K562 (cell line): ENCODE results near the gene YY1AP1. TPM values are rescaled to one million over a fixed set of nuclear protein-coding genes. Genes with fewer than 3 reads are reported as not detected.

ENCODE experiments used
- ARID2 ChIP-seq: fragments of 450-650 bp; IDR thresholded peaks from 2 replicates; pipeline ENCODE4 v1.6.1; 2017; ENCODE audit warnings: antibody characterized with exemption, mild to moderate bottlenecking
- BACH1 ChIP-seq: fragments of 200-800 bp; sonication (Bioruptor generic); IDR thresholded peaks from 2 replicates; pipeline ENCODE4 v1.6.1; 2016; ENCODE audit warnings: missing genetic modification characterization, missing compliant biosample characterization
- CBFA2T3 ChIP-seq: fragments of 450-650 bp; IDR thresholded peaks from 2 replicates; pipeline ENCODE4 v1.6.1; 2017
- CHAMP1 ChIP-seq: fragments of 450-650 bp; IDR thresholded peaks from 2 replicates; pipeline ENCODE4 v1.6.1; 2016; ENCODE audit warnings: mild to moderate bottlenecking
- E2F1 ChIP-seq: sonication (generic); formaldehyde crosslinking; IDR thresholded peaks from 2 replicates; pipeline ENCODE4 v1.8.1; 2023; ENCODE audit warnings: mild to moderate bottlenecking, missing genetic modification reagents, moderate library complexity
- FIP1L1 ChIP-seq: fragments of 200-400 bp; formaldehyde crosslinking; IDR thresholded peaks from 2 replicates; pipeline ENCODE4 v1.6.1; 2018; ENCODE audit warnings: mild to moderate bottlenecking, low read depth, low read length; ENCODE audit not compliant: poor library complexity, severe bottlenecking
- GABPA ChIP-seq: fragments of 200-800 bp; sonication (Bioruptor generic); conservative IDR thresholded peaks from 2 replicates; pipeline ENCODE4 v1.6.1; 2016; ENCODE audit warnings: low read depth, missing genetic modification characterization, missing compliant biosample characterization
- GABPB2 ChIP-seq: fragments of 250-450 bp; sonication (Bioruptor Pico); conservative IDR thresholded peaks from 2 replicates; pipeline ENCODE4 v1.5.1; 2021; ENCODE audit warnings: mild to moderate bottlenecking
- ILK ChIP-seq: fragments of 450-650 bp; IDR thresholded peaks from 2 replicates; pipeline ENCODE4 v1.6.1; 2016; ENCODE audit warnings: missing genetic modification characterization, low read depth, mild to moderate bottlenecking, missing compliant biosample characterization, moderate library complexity, borderline replicate concordance
- NBN ChIP-seq: fragments of 450-650 bp; IDR thresholded peaks from 2 replicates; pipeline ENCODE4 v1.6.1; 2016; ENCODE audit warnings: low read depth, mild to moderate bottlenecking
- NR4A1 ChIP-seq, 2 experiments: fragments of 250-450 bp in 1 of 2; fragments of 450-650 bp in 1 of 2; sonication (Bioruptor Pico) in 1 of 2; IDR thresholded peaks; 2 replicates each; pipeline versions ENCODE4 v1.4.0 to v1.6.1; 2016 to 2020; ENCODE audit warnings: mild to moderate bottlenecking in 2 of 2, missing compliant biosample characterization in 1 of 2, missing genetic modification characterization in 1 of 2, moderate library complexity in 1 of 2
- PCBP2 ChIP-seq: fragments of 200-400 bp; formaldehyde crosslinking; IDR thresholded peaks from 2 replicates; pipeline ENCODE4 v1.6.1; 2018; ENCODE audit warnings: low read length, low read depth, mild to moderate bottlenecking, moderate library complexity; ENCODE audit not compliant: poor library complexity, severe bottlenecking
- ZBTB2 ChIP-seq: fragments of 450-650 bp; IDR thresholded peaks from 2 replicates; pipeline ENCODE4 v1.6.1; 2016; ENCODE audit warnings: antibody characterized with exemption
- ZEB2 ChIP-seq: fragments of 450-650 bp; IDR thresholded peaks from 2 replicates; pipeline ENCODE4 v1.6.1; 2016
- ZNF253 ChIP-seq: fragments of 250-450 bp; sonication (Bioruptor Pico); conservative IDR thresholded peaks from 2 replicates; pipeline ENCODE4 v1.6.1; 2021; ENCODE audit warnings: mild to moderate bottlenecking
- ZNF561 ChIP-seq: fragments of 450-650 bp; formaldehyde crosslinking; conservative IDR thresholded peaks from 2 replicates; pipeline ENCODE4 v1.4.0; 2020; ENCODE audit warnings: mild to moderate bottlenecking, moderate library complexity
- ZNF584 ChIP-seq: fragments of 200-800 bp; sonication (Bioruptor generic); IDR thresholded peaks from 2 replicates; pipeline ENCODE4 v1.6.1; 2016; ENCODE audit warnings: low read depth, mild to moderate bottlenecking, missing genetic modification characterization, missing compliant biosample characterization
- ZNF830 ChIP-seq: fragments of 250-450 bp; sonication (Bioruptor Pico); IDR thresholded peaks from 2 replicates; pipeline ENCODE4 v1.5.0; 2021; ENCODE audit warnings: mild to moderate bottlenecking
- polyA plus RNA-seq, 8 experiments: library from polyadenylated mRNA; depleted of rRNA in 4 of 8; stranded (reverse) in 5 of 8; unstranded in 3 of 8; fragments of >200 nt; fragmentation: Nextera tagmentation in 2 of 8; fragmentation: Illumina TruSeq in 1 of 8; extraction: Ambion mirVana in 2 of 8; extraction: Trizol in 1 of 8; gene quantifications; 2 replicates each; pipeline versions ENCODE4 v1.2.1 to v1.2.3, GENCODE V29; 2011 to 2014; ENCODE audit warnings: inconsistent platforms in 1 of 8, missing spikeins in 1 of 8
- total RNA-seq, 7 experiments: library from RNA; depleted of rRNA in 6 of 7; stranded (reverse); fragments of >200 nt in 6 of 7; fragmentation: Illumina TruSeq in 2 of 7; extraction: Trizol in 2 of 7; gene quantifications; 2 replicates each; pipeline versions ENCODE4 v1.2.1 to v1.2.3, GENCODE V29; 2011 to 2021; ENCODE audit warnings: low replicate concordance in 1 of 7
- TF ChIP-seq, protein P1 (sequence below): sonication (generic); formaldehyde crosslinking; IDR thresholded peaks from 2 replicates; pipeline ENCODE4 v1.8.0; 2022; ENCODE audit warnings: missing genetic modification reagents, mild to moderate bottlenecking, borderline replicate concordance
- TF ChIP-seq, protein P2 (sequence below): fragments of 250-450 bp; sonication (Bioruptor Pico); IDR thresholded peaks from 2 replicates; pipeline ENCODE4 v1.8.0; 2021; ENCODE audit warnings: mild to moderate bottlenecking, moderate library complexity

YY1AP1 gene
- total and polyA plus RNA-seq, 9 of the 15 experiments (the other 6 are each of a cell fraction or from before 2014, with no cell fraction given), result 18.4 to 90.7 (median 42.9) TPM

DNA sequence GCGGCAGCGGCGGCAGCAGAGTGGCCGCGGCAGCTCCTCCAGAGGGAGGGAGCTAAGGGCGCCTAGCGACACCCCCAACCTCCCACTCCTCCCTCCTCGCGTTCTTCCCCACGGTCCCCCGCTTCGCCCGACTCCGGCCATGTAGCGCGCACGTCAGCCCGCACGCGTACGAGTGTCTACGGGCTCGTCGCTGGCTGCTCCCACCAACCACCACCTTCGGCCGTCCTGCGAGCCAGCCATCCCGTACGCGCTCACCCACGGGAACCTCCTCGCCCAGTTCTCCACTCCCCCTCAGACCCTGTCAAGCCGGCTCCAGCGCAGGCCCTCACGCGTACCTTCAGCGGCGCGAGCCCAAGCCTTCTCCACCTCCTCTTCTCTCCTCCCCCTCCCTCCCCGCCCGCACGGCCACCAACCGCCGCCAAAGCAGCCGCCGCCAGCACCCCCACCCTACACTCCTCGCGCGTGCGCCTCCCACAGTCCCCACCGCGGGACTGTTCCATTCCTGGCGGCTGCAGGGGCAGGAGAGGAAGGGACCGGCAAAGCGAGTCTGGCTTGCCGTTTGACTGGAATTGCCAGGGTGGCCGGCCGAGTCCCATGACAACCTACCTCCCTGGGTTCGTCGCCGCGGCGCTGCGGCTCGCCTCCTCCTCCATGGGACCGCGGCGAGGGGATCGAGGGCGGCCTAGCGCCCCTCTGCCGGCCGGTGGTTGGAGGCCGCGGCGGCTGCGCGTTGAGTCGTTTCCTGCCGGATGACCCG lies at the start of gene YY1AP1 (continued):
- peak; percentile 68; the same call in 1 of the 2 replicates for TF ChIP-seq CHAMP1
- no peak for TF ChIP-seq ZNF830 (CRISPR knock-in tag)
- peak; percentile 65; the same call in 1 of the 2 replicates for TF ChIP-seq GABPA (tag)
- peak; percentile 45 for TF ChIP-seq CBFA2T3
- no peak for TF ChIP-seq ARID2
- TF ChIP-seq, protein P1, sequence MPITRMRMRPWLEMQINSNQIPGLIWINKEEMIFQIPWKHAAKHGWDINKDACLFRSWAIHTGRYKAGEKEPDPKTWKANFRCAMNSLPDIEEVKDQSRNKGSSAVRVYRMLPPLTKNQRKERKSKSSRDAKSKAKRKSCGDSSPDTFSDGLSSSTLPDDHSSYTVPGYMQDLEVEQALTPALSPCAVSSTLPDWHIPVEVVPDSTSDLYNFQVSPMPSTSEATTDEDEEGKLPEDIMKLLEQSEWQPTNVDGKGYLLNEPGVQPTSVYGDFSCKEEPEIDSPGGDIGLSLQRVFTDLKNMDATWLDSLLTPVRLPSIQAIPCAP (CRISPR knock-in tag), result no peak
- no peak for TF ChIP-seq ILK
- TF ChIP-seq ZNF561 (CRISPR knock-in tag), result no peak
- peak; percentile 61 for TF ChIP-seq E2F1 (CRISPR knock-in tag)
- TF ChIP-seq ZEB2, result no peak
- no peak for TF ChIP-seq FIP1L1
- TF ChIP-seq, protein P2, sequence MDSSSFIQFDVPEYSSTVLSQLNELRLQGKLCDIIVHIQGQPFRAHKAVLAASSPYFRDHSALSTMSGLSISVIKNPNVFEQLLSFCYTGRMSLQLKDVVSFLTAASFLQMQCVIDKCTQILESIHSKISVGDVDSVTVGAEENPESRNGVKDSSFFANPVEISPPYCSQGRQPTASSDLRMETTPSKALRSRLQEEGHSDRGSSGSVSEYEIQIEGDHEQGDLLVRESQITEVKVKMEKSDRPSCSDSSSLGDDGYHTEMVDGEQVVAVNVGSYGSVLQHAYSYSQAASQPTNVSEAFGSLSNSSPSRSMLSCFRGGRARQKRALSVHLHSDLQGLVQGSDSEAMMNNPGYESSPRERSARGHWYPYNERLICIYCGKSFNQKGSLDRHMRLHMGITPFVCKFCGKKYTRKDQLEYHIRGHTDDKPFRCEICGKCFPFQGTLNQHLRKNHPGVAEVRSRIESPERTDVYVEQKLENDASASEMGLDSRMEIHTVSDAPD (CRISPR knock-in tag), result no peak
- no peak; the same call in 1 of the 2 replicates for TF ChIP-seq NBN
- no peak for TF ChIP-seq BACH1
- no peak for TF ChIP-seq PCBP2
- peak; percentile 82; the same call in 1 of the 2 replicates for TF ChIP-seq ZBTB2
- TF ChIP-seq ZNF584 (CRISPR knock-in tag), result no peak
- 0 out of 2 replicates have a peak, but pooled peaks have one; percentile 50 for TF ChIP-seq NR4A1 (CRISPR knock-in tag; IDR thresholded peaks at IDR 0.05)
- no peak for TF ChIP-seq NR4A1 (tag; IDR thresholded peaks at IDR 0.05)
- no peak for TF ChIP-seq ZNF253 (CRISPR knock-in tag)
- TF ChIP-seq GABPB2 (CRISPR knock-in tag), result no peak
